MCF 10A (cell line): ENCODE data around the gene FMC1. TPM values are rescaled to one million over a fixed set of nuclear protein-coding genes. Genes with fewer than 3 reads are reported as not detected.

Experiments used
- BruUV-seq: library from RNA; stranded (reverse); fragments of 400-500 nt; replicated peaks from 2 replicates; lab custom pipeline; 2021; lab: Mats Ljungman, UMichigan
- CTCF ChIA-PET: fragments of 300-600 bp; sonication (Branson Sonifier 250); formaldehyde crosslinking; extraction: SDS; loops from one replicate; lab custom pipeline; 2021; ENCODE audit warnings: antibody characterized with exemption, inconsistent platforms; lab: Yijun Ruan, JAX
- POLR2A ChIA-PET: fragments of 300-600, 350-650 bp; sonication (Branson Sonifier 250); formaldehyde crosslinking; extraction: SDS; loops from one replicate; lab custom pipeline; 2020; ENCODE audit warnings: antibody characterized with exemption, inconsistent platforms; lab: Yijun Ruan, JAX
- DNase-seq: peaks from one replicate; pipeline ENCODE4 v3.0.0-alpha.2; 2018; ENCODE audit not compliant: unreplicated experiment
- H3K27ac Mint-ChIP-seq: one replicate; pipeline ENCODE4 v1.8.0; 2022; ENCODE audit warnings: mild to moderate bottlenecking, low read depth, mixed read lengths; ENCODE audit not compliant: unreplicated experiment
- H3K27me3 Mint-ChIP-seq: one replicate; pipeline ENCODE4 v1.8.0; 2022; ENCODE audit warnings: mixed read lengths; ENCODE audit not compliant: insufficient read depth, unreplicated experiment
- H3K36me3 Mint-ChIP-seq: one replicate; pipeline ENCODE4 v1.8.0; 2022; ENCODE audit warnings: mild to moderate bottlenecking, moderate library complexity, mixed read lengths; ENCODE audit not compliant: insufficient read depth, unreplicated experiment
- H3K4me1 Mint-ChIP-seq: one replicate; pipeline ENCODE4 v1.8.0; 2022; ENCODE audit warnings: mixed read lengths; ENCODE audit not compliant: insufficient read depth, unreplicated experiment
- H3K4me3 Mint-ChIP-seq: one replicate; pipeline ENCODE4 v1.8.0; 2022; ENCODE audit warnings: mild to moderate bottlenecking, moderate library complexity, mixed read lengths; ENCODE audit not compliant: unreplicated experiment
- H3K9me3 Mint-ChIP-seq: one replicate; pipeline ENCODE4 v1.8.0; 2022; ENCODE audit warnings: mixed read lengths; ENCODE audit not compliant: unreplicated experiment
- intact Hi-C: fragments of 100-400 bp; cut with micrococcal nuclease; formaldehyde crosslinking; loops from 2 replicates; pipeline ENCODE4 v1.14.1; 2022
- total RNA-seq: library from RNA; stranded (reverse); gene quantifications from 2 replicates; pipeline ENCODE4 v1.2.3, GENCODE V29; 2022
- TF ChIP-seq, protein P1 (sequence below): fragments of 200-600 bp; IDR thresholded peaks from one replicate; pipeline ENCODE4 v1.8.0; 2022; ENCODE audit warnings: antibody characterized with exemption, mild to moderate bottlenecking; ENCODE audit not compliant: unreplicated experiment

Gene FMC1
- total RNA-seq, 1 experiment from 2014 or later: 11.8 TPM

DNA sequence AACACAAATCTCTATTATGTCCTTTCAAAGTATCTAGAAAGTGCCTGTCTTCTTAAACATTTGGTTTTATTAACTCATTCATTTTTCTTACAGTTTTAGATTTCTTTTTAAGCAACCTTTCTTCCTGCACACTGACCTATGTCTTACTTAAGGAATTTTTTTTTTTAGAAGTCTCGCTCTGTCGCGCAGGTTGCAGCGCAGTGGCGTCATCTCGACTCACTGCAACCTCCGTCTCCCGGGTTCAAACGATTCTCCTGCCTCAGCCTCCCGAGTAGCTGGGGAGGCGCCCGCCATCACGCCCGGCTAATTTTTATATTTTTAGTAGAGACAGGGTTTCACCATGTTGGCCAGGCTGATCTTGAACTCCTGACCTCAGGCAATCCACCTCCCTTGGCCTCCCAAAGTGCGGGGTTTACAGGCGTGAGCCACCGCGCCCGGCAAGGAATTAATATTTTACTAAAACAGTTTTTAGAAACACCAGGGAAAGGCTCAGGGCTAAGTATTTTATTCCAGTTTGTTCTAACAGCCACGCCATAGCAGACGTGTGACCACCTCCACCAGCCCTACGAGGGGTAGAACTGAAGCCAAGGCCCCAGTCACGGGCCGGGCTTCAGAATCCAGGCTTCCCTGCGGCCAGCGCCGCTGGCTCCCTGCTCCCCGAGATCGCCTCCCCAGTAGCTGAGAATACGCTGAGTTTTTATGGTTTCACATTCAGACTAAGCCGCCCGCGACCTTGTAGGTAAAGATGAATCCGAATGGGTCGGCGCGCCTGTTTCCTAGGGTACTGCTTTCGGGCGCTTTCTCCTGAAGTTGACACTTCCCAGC is 17.6 kb downstream of the FMC1 start:
- intact Hi-C loops: loop anchor here (1.0 kb wide), 1 partner anchor 18 kb away; no protein-coding TSS in a partner anchor
- H3K27ac Mint-ChIP-seq: peak overlapping the region; percentile 96
- no peaks in the 10 kb centered on the region for H3K27me3 Mint-ChIP-seq
- no peaks in the 10 kb centered on the region for H3K9me3 Mint-ChIP-seq
- peaks cover 43% of the 10 kb centered on the region for H3K36me3 Mint-ChIP-seq
- H3K4me1 Mint-ChIP-seq: peaks cover 29% of the 10 kb centered on the region
- DNase-seq: peak; percentile 35
- POLR2A ChIA-PET: interaction anchor here (0.6 to 3.8 kb wide), 16 partner anchors 9 to 818 kb away, joined by 3 to 53 read pairs (median 6); partner anchors contain the start of genes FMC1, KDM7A, UBN2 and ZC3HAV1
- CTCF ChIA-PET: interaction anchor here (0.6 kb wide), 1 partner anchor 30 kb away, joined by 3 read pairs; no protein-coding TSS in a partner anchor
- TSS peak; percentile 90 for BruUV-seq
- TF ChIP-seq, protein P1, sequence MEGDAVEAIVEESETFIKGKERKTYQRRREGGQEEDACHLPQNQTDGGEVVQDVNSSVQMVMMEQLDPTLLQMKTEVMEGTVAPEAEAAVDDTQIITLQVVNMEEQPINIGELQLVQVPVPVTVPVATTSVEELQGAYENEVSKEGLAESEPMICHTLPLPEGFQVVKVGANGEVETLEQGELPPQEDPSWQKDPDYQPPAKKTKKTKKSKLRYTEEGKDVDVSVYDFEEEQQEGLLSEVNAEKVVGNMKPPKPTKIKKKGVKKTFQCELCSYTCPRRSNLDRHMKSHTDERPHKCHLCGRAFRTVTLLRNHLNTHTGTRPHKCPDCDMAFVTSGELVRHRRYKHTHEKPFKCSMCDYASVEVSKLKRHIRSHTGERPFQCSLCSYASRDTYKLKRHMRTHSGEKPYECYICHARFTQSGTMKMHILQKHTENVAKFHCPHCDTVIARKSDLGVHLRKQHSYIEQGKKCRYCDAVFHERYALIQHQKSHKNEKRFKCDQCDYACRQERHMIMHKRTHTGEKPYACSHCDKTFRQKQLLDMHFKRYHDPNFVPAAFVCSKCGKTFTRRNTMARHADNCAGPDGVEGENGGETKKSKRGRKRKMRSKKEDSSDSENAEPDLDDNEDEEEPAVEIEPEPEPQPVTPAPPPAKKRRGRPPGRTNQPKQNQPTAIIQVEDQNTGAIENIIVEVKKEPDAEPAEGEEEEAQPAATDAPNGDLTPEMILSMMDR: no peak
- H3K4me3 Mint-ChIP-seq: peak overlapping the region; percentile 99

DNA sequence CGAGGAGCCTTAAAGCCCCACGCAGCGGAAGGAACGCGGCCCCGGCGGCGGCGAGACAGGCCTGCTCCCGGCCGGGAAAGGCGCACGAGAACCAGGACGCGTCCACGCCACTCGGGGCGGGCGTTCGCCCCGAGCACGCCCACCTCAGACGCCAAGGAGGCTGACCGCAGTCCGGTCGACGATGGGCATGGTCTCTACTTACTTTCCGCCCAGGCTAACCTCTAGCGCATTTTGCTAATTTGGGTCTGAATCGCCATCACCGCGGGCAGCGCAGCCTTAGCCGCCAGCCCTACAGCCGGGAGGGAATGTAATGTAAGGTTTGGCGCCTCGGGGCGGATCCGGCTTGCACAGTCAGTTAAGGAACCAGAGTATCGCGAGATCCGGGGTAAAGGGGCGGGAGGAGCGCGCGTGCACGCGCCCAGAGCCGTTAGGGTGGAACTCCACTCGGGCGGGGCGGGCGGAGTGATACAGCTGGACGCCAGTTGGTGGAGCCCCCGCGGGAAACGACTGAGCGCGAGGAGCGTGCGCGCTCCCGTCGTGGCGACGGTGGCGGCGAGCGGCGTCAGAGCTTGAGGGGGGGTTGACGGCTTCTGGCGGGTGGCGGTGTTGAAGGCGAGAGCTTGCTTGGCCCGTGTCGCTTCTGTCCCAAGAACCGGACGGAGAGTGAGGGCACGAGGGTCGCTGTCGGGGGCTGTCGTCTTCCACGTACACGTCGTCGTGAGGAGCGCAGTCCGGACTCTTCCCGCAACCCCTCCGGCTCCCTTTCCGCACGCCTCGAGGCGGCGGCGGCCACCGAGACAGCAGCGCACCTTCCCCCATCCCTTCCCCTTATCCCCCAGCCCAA is 18.5 kb downstream of the FMC1 start, which contains the start of gene LUC7L2:
LUC7L2 (plus strand) TSS at position 529 of the 844 bp plus-strand sequence. CDS start 368 bp downstream, outside the sequence.
- CTCF ChIA-PET: no interaction called here
- peaks cover 29% of the 10 kb centered on the region for H3K4me1 Mint-ChIP-seq
- TF ChIP-seq, protein P1: no peak
- peaks cover 43% of the 10 kb centered on the region for H3K36me3 Mint-ChIP-seq
- H3K9me3 Mint-ChIP-seq: no peaks in the 10 kb centered on the region
- H3K27ac Mint-ChIP-seq: peak within 1 kb of the TSS; percentile 96
- BruUV-seq: no TSS peak
- intact Hi-C loops: loop anchor here (1.0 kb wide), 1 partner anchor 19 kb away; no protein-coding TSS in a partner anchor
- POLR2A ChIA-PET: interaction anchor here (0.6 to 3.8 kb wide), 27 partner anchors 8 to 817 kb away, joined by 3 to 53 read pairs (median 4); partner anchors contain the start of genes FMC1, HIPK2, KDM7A and UBN2
- no peaks in the 10 kb centered on the region for H3K27me3 Mint-ChIP-seq
- H3K4me3 Mint-ChIP-seq: peak within 1 kb of the TSS; percentile 99
- peak; percentile 98 for DNase-seq

DNA sequence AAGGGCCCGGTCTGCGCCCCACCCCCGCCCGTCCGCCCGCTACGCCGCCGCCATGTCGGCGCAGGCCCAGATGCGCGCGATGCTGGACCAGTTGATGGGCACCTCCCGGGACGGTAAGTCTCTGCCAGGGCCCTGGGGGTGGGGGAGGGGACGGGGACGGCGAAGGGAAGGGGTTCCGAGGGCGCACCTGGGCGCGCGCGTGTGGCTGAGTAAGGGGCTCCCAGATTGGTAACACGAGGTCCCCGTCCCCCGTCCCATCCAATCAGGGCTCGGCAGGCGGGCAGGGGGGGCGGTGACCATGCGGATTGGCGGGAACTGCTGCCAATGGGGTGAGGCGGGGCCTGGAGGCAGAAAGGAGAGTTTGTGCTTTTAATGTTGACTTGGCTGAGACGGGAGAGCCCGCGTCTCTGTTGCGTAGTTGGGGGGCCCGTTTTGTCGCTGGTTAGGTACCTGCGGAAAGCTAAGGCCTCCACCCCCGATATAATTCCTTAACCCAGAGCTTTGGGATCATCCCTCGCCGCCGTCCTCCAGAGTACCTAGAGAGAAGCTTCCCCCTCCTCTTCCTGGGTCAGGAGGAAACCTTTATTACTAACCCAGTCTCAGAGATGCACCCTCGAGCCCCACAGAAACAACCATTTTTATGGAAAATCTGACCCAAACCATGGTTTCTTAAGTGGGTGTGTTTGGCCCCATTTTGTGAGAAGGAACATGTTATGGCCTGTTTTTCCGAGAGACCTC is 19.2 kb downstream of the FMC1 start:
- TF ChIP-seq, protein P1: no peak
- DNase-seq: peak; percentile 97
- H3K27ac Mint-ChIP-seq: peak overlapping the region; percentile 96
- CTCF ChIA-PET: interaction anchor here (0.9 kb wide), 1 partner anchor 258 kb away, joined by 3 read pairs; no protein-coding TSS in a partner anchor
- no peaks in the 10 kb centered on the region for H3K9me3 Mint-ChIP-seq
- H3K36me3 Mint-ChIP-seq: peaks cover 48% of the 10 kb centered on the region
- TSS peak; percentile 34 for BruUV-seq
- peaks cover 31% of the 10 kb centered on the region for H3K4me1 Mint-ChIP-seq
- POLR2A ChIA-PET: interaction anchor here (0.7 to 3.8 kb wide), 26 partner anchors 9 to 816 kb away, joined by 3 to 53 read pairs (median 5); partner anchors contain the start of genes FMC1, HIPK2, KDM7A and UBN2
- intact Hi-C loops: no loop called here
- no peaks in the 10 kb centered on the region for H3K27me3 Mint-ChIP-seq
- peak overlapping the region; percentile 99 for H3K4me3 Mint-ChIP-seq
